Activated CD8-positive, alpha-beta T cell treated with anti-CD3 and anti-CD28 coated beads, Interleukin-2, amount 10 ng/mL, durations not matched to agents 7 days and 5 days (primary cell): Measurements from ENCODE around the gene HGF. TPM values are rescaled to one million over a fixed set of nuclear protein-coding genes. Genes with fewer than 3 reads are reported as not detected.

Experiments
- ATAC-seq: fragments of 150-1000 bp; cut with Tn5 transposase; one replicate; pipeline ENCODE4 v1.10.0; 2021; ENCODE audit warnings: moderate library complexity
- CTCF ChIA-PET: fragments of 350-600 bp; sonication (Branson Sonifier 250); formaldehyde crosslinking; loops from one replicate; lab custom pipeline; 2021; ENCODE audit warnings: antibody characterized with exemption; lab: Charles Lee
- POLR2A ChIA-PET: fragments of 350-600 bp; sonication (Branson Sonifier 250); formaldehyde crosslinking; loops from one replicate; lab custom pipeline; 2021; ENCODE audit warnings: antibody characterized with exemption; lab: Charles Lee
- DNase-seq: peaks from one replicate; pipeline ENCODE4 v3.0.0-alpha.2; 2020
- H3K27ac Mint-ChIP-seq: one replicate; pipeline ENCODE4 v1.8.0; 2021; ENCODE audit warnings: mild to moderate bottlenecking, mixed read lengths
- H3K27me3 Mint-ChIP-seq: one replicate; pipeline ENCODE4 v1.8.0; 2021; ENCODE audit warnings: low read depth, mixed read lengths
- H3K36me3 Mint-ChIP-seq: one replicate; pipeline ENCODE4 v1.8.0; 2021; ENCODE audit warnings: low read depth, mixed read lengths
- H3K4me1 Mint-ChIP-seq: one replicate; pipeline ENCODE4 v1.8.0; 2021; ENCODE audit warnings: low read depth, mixed read lengths
- H3K4me3 Mint-ChIP-seq: one replicate; pipeline ENCODE4 v1.8.0; 2021; ENCODE audit warnings: mild to moderate bottlenecking, mixed read lengths
- H3K9me3 Mint-ChIP-seq: one replicate; pipeline ENCODE4 v1.8.0; 2022; ENCODE audit warnings: mixed read lengths; ENCODE audit not compliant: insufficient read depth
- total RNA-seq, 2 experiments: library from RNA; stranded (reverse); gene quantifications; one replicate each; pipeline ENCODE4 v1.2.3, GENCODE V29; 2021

Gene HGF
- total RNA-seq, 2 experiments from 2014 or later = not detected

DNA sequence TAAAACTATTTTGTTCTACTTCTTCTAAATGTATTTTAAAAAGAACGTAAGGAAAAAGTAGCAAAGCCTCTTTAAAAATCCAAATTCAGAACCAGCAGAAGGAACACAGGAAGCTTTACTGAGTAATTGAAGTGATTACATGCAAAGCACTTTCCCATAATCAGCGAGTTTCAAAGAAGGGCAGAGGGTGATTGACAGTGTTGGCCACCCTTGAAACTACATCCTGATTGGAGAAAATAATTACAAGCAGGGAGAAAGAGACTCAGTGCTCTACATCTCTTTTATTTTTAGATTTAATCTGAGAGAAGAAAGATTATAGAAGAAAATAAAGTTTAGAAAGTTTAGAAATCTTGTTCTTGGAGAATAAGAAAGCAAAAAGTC lies 20.3 kb upstream of the HGF start:
- ATAC-seq = no peak
- CTCF ChIA-PET = no interaction called here

DNA sequence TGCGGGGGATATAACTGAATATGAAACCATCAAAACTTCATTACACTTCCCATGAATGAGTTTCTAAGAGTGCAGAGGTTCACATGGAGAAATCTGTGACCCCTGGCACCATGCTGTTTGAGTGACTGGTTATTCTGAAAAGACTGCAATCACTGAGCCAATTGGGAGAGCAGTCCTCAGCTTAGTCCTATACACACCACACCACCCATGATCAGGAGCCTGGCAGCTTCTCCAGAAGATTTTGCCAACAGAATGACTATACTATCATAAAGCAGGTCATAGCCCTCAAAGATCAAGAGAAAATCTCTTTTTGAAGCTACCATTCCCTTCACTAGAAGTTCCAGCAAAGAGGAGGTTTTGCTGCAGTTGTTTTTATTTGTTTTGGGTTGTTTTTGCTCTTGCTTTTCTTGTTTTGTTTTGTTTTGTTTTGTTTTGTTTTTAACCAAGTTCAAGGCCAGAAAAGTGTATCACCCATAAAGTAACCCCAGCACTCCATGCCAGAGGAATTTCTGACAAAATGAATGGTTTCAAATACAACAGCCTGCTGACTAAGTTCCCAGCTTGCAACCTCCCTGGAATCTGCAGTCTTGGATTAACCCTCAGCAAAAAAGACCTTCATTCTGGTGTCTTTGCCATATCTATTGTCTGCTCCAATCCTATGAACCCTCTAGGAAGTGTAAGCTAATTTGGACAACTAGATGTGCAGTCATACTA lies 19.7 kb upstream of the HGF start:
- ATAC-seq = no peak
- Mint-ChIP-seq H3K36me3 (no peaks in the 10 kb centered on the region), H3K9me3 (no peaks in the 10 kb centered on the region), H3K27me3 (no peaks in the 10 kb centered on the region), H3K4me1 (no peaks in the 10 kb centered on the region), H3K27ac (no peak overlapping the region), H3K4me3 (no peak overlapping the region)
- POLR2A ChIA-PET = no interaction called here
- CTCF ChIA-PET = no interaction called here
- DNase-seq = no peak

More for the DNA sequence above, 20.3 kb upstream of the HGF start:
- POLR2A ChIA-PET = no interaction called here
- Mint-ChIP-seq H3K4me3 (no peak overlapping the region), H3K9me3 (no peaks in the 10 kb centered on the region), H3K4me1 (no peaks in the 10 kb centered on the region), H3K27ac (no peak overlapping the region), H3K27me3 (no peaks in the 10 kb centered on the region), H3K36me3 (no peaks in the 10 kb centered on the region)
- DNase-seq = no peak

DNA sequence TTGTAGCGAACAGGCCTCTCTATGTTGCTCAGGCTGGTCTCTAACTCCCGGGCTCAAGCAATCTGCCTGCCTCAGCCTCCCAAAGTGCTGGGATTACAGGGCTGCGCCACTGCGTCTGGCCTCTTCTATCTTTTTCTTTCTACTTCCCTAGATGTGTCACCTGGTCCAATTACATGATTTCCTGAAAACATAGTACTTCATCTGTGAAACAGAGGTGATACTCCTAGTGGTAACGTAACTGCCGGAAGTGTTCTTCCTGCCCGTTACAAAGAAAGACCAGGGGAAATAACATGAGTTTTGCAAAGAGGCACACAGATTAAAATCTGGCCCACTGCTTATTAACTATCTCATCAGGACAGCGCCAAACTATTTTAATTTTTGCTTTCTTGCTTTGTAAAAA lies 18.4 kb upstream of the HGF start:
- CTCF ChIA-PET = no interaction called here
- H3K4me3 Mint-ChIP-seq = no peak overlapping the region
- ATAC-seq (no peak), DNase-seq (no peak)
- H3K9me3 Mint-ChIP-seq = no peaks in the 10 kb centered on the region
- H3K36me3 Mint-ChIP-seq = no peaks in the 10 kb centered on the region
- POLR2A ChIA-PET = no interaction called here
- no peak overlapping the region for H3K27ac Mint-ChIP-seq
- no peaks in the 10 kb centered on the region for H3K27me3 Mint-ChIP-seq
- H3K4me1 Mint-ChIP-seq = no peaks in the 10 kb centered on the region

DNA sequence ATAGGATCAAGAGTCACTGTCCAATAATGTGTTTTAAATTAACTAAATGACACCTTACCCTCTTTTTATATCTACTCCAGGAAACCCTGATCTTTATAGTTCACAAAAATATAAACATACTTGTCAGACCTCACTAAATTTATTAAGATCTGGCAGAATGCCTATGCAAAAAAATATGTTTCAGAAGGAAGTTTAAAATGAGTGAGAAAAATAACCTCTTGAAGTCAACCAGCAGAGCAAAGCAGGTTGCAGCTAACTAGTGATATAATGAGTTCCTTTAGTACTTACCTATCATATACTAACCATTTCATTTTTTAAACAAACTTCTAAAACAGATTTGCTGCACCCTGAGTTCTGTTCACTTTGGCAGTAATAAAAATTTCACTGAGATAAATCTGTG lies 14.0 kb upstream of the HGF start:
- POLR2A ChIA-PET = no interaction called here
- Mint-ChIP-seq H3K4me3 (no peak overlapping the region), H3K36me3 (no peaks in the 10 kb centered on the region), H3K27ac (no peak overlapping the region), H3K9me3 (no peaks in the 10 kb centered on the region), H3K27me3 (no peaks in the 10 kb centered on the region), H3K4me1 (no peaks in the 10 kb centered on the region)
- CTCF ChIA-PET = no interaction called here
- no peak for DNase-seq
- ATAC-seq = no peak

DNA sequence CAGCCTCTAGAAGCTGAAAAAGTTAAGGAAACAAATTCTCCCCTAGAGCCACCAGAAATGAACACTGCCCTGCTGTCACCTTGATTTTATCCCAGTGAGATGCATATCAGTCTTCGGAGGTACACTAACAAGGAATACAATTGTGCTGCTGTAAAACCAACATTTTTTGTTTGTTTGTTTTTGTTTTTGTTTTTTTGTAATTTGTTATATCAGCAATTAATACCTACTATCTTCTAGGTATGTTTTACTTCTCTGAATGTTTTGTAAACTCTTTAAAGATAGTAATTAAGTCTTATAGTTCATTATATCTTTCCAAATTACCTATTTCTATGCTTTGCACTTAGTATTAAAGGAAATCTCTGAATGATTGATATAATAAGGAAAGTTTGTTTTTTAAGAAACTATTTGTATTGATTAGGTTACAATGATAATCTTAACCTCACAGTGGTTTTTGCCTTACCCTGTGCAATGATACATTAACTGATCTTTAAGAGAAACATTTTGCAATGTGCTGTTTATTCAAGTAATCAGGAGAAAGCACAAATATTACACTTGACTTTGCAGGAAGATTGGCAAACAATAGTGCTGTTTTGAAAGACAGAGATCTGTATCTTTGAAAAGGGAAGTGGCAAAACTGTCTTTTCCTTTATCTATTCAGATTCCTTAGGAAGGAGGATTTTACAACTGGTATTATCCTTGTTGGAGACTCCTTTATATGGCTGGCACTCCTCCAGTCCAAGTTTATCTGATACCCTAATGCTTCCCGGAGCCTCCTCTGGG lies 11.3 kb upstream of the HGF start:
- Mint-ChIP-seq H3K9me3 (no peaks in the 10 kb centered on the region), H3K36me3 (no peaks in the 10 kb centered on the region), H3K27me3 (no peaks in the 10 kb centered on the region), H3K27ac (no peak overlapping the region), H3K4me3 (no peak overlapping the region), H3K4me1 (no peaks in the 10 kb centered on the region)
- ChIA-PET POLR2A (no interaction called here), CTCF (no interaction called here)
- DNase-seq (no peak), ATAC-seq (no peak)

DNA sequence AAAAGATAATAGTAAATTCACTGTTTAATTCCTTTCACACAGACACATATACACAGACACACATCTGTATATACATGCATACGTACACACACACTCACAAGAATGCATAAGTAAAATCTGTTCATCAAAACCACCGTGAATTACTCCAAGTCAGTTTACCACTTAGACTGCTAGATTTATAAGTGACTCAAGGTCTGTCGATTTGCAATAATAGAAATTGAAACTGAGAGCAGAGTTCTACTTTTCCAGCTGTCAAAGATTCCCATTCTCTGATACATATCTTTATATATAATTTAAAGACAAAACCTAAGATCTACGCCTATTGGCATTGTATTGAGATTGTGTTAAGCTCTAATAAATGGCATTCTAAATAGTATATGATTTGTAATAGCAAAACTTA lies 9.9 kb upstream of the HGF start:
- no peaks in the 10 kb centered on the region for H3K27me3 Mint-ChIP-seq
- H3K9me3 Mint-ChIP-seq = no peaks in the 10 kb centered on the region
- POLR2A ChIA-PET = no interaction called here
- CTCF ChIA-PET = no interaction called here
- H3K4me1 Mint-ChIP-seq = no peaks in the 10 kb centered on the region
- no peak overlapping the region for H3K4me3 Mint-ChIP-seq
- ATAC-seq = no peak
- no peaks in the 10 kb centered on the region for H3K36me3 Mint-ChIP-seq
- DNase-seq = no peak
- H3K27ac Mint-ChIP-seq = no peak overlapping the region

DNA sequence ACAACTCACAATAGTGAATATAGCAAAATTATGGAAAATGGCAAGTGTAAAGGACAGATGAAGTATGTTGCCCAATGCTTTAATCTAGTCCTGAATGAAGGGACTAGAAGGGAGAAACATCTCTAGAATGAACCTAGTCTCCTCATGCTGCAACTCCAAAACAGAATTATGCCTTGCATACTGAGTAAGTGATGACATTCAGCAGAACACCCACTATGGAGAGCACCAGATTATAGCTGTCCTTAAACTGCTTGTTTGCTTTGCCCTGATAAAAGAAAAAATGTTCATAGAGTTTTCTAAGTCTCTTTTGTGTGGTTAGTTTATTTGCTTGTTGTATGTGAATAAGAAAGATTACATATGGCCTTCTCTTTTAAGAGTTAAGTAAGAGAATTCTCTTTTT lies 7.8 kb upstream of the HGF start:
- Mint-ChIP-seq H3K4me3 (no peak overlapping the region), H3K4me1 (no peaks in the 10 kb centered on the region), H3K9me3 (no peaks in the 10 kb centered on the region), H3K27ac (no peak overlapping the region), H3K27me3 (no peaks in the 10 kb centered on the region), H3K36me3 (no peaks in the 10 kb centered on the region)
- ATAC-seq = no peak
- ChIA-PET POLR2A (no interaction called here), CTCF (no interaction called here)
- DNase-seq = no peak

DNA sequence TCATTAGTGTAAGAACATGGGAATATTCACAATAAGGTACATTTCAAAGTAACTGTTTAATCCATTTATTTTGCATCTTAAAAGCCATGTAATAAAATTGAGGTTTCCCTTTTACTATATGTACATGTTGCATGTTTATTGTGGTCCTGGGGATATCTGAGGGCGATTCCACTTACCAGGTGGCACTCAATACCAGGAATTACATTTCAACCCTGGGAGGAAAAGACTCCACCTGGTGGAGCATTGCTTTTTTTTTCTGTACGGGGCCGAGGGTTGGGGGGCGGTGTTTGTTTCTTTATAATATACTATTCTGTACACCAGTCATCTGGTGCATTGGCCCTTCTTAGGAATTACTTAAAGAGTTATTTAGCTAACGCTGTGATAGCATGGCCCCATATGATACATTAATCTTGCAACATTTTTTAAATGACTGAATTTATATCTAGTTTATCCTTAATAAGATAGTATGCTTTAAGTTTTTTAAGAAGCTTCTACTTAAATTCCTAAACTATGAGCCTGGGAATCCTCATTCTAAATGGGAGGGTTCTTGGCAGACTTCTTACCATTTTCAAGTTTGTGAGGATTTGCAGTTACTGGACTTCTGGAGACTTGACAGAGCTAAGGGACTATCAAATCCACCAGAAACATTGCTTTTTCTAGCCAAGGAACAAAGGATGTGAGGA lies 7.2 kb upstream of the HGF start:
- no peaks in the 10 kb centered on the region for H3K9me3 Mint-ChIP-seq
- no peak for DNase-seq
- no peaks in the 10 kb centered on the region for H3K27me3 Mint-ChIP-seq
- no peak for ATAC-seq
- H3K27ac Mint-ChIP-seq = no peak overlapping the region
- ChIA-PET POLR2A (no interaction called here), CTCF (interaction anchor here (1.2 kb wide), 1 partner anchor 294 kb away, joined by 4 read pairs; no protein-coding TSS in a partner anchor)
- H3K36me3 Mint-ChIP-seq = no peaks in the 10 kb centered on the region
- no peaks in the 10 kb centered on the region for H3K4me1 Mint-ChIP-seq
- no peak overlapping the region for H3K4me3 Mint-ChIP-seq

DNA sequence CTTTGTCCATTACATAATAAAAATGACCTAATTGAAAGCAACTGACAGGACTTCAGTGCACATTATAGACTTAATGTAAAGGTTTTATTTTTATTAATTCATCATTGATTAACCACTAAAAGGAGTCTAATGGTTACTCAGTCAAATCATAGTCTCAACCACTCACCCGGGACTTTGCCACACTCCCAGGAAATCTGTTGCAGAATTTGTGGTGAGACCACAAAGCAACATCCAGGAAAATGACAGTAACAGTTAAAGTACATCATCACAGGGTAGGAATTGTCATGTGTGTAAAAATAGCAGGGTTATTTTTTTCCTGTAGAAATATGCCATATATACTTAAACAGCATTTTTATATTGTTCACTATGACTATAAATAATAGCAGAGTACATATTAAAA lies 6.3 kb upstream of the HGF start:
- no peak for DNase-seq
- ATAC-seq = no peak
- CTCF ChIA-PET = interaction anchor here (1.2 kb wide), 1 partner anchor 293 kb away, joined by 4 read pairs; no protein-coding TSS in a partner anchor

DNA sequence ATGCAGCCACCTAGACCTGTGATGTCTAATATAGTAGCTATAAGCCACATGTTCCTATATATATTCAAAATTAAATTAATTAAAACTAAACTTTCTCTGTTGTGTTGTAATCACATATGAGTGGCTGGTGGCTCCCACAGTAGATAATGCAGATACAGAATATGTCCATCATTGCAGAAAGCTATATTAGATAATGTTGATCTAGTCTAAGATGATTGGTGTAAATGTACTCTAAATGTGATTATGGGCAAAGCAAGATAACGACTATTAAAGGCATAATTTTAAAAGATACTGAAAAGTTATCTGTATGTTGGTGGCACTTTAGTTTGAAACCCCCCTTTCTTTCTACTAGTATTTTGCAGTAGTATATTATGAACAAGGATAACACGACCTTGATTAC lies 5.7 kb upstream of the HGF start:
- ATAC-seq = no peak

More for the DNA sequence above, 6.3 kb upstream of the HGF start:
- no peaks in the 10 kb centered on the region for H3K27me3 Mint-ChIP-seq
- POLR2A ChIA-PET = no interaction called here
- H3K36me3 Mint-ChIP-seq = no peaks in the 10 kb centered on the region
- no peak overlapping the region for H3K4me3 Mint-ChIP-seq
- H3K9me3 Mint-ChIP-seq = no peaks in the 10 kb centered on the region
- H3K27ac Mint-ChIP-seq = no peak overlapping the region
- no peaks in the 10 kb centered on the region for H3K4me1 Mint-ChIP-seq

DNA sequence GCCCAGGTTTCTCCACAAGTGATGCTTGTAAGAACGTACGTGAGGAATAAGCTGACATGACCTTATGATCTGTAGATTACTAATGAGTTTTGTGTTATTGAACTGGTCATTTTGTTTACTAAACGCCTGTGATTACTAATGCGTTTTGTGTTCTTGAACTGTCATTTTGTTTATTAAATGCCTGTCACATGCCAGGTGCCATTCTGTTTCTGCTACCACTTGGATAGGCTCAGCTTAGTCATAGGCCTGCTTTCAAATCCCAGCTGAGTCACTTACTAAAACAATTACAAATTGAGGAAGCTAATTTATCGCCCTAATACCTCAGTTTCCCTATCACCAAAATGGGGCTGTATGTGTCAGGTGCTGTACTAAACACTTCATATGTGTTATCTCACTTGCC lies 4.7 kb upstream of the HGF start:
- DNase-seq (no peak), ATAC-seq (no peak)
- no peak overlapping the region for H3K27ac Mint-ChIP-seq
- H3K9me3 Mint-ChIP-seq = no peaks in the 10 kb centered on the region
- no peaks in the 10 kb centered on the region for H3K4me1 Mint-ChIP-seq
- ChIA-PET CTCF (no interaction called here), POLR2A (no interaction called here)
- H3K4me3 Mint-ChIP-seq = no peak overlapping the region
- no peaks in the 10 kb centered on the region for H3K36me3 Mint-ChIP-seq
- H3K27me3 Mint-ChIP-seq = peaks cover 2% of the 10 kb centered on the region

More for the DNA sequence above, 5.7 kb upstream of the HGF start:
- POLR2A ChIA-PET = no interaction called here
- CTCF ChIA-PET = interaction anchor here (1.2 kb wide), 1 partner anchor 293 kb away, joined by 4 read pairs; no protein-coding TSS in a partner anchor
- Mint-ChIP-seq H3K4me1 (no peaks in the 10 kb centered on the region), H3K4me3 (no peak overlapping the region), H3K27me3 (no peaks in the 10 kb centered on the region), H3K9me3 (no peaks in the 10 kb centered on the region), H3K36me3 (no peaks in the 10 kb centered on the region), H3K27ac (no peak overlapping the region)
- DNase-seq = no peak

DNA sequence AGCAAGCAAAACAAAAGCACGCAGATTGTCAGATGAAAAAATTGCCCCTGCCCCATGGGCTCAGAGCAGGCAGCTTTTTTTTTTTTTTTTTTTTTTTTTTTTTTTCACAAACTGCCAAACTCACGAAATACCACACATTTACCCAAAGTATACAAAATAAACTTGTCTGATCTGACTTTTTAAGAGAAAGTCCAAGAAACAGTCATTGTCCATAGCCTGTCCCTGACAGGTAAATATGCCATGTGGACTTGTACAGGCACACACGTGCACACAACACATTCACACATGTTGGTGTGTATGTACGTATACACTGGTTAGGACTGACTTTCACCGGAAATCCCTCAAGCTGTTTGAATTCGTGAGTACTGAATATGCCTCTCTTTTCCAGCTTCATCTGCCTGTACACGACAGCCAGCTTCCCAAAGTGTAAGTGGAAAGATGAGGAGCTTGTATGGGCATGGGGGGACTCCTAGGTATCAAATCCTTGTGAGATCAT lies 929 bp upstream of the HGF start:
- H3K4me3 Mint-ChIP-seq = no peak overlapping the region
- H3K9me3 Mint-ChIP-seq = no peaks in the 10 kb centered on the region

More for the DNA sequence above, 929 bp upstream of the HGF start:
- ATAC-seq (no peak), DNase-seq (no peak)
- Mint-ChIP-seq H3K27ac (no peak overlapping the region), H3K27me3 (peaks cover 5% of the 10 kb centered on the region), H3K36me3 (no peaks in the 10 kb centered on the region), H3K4me1 (no peaks in the 10 kb centered on the region)
- CTCF ChIA-PET = no interaction called here
- POLR2A ChIA-PET = no interaction called here
